Skeletal muscle satellite cell (primary cell): Measurements from ENCODE around the gene PFDN5.
A peak's percentile ranks its signal among the peaks of the same experiment; 100 is the strongest.

Experiments used
- H3K27me3 ChIP-seq: 2 replicates; pipeline ENCODE4 v1.7.0; 2013; ENCODE audit warnings: low read length; ENCODE audit not compliant: control insufficient read depth, insufficient read depth
- H3K36me3 ChIP-seq: 2 replicates; pipeline ENCODE4 v1.7.0; 2013; ENCODE audit warnings: mild to moderate bottlenecking, control low read depth, low read length; ENCODE audit not compliant: insufficient read depth
- H3K4me1 ChIP-seq: 2 replicates; pipeline ENCODE4 v1.7.0; 2013; ENCODE audit warnings: low read length; ENCODE audit not compliant: control insufficient read depth, insufficient read depth
- H3K4me2 ChIP-seq: 2 replicates; pipeline ENCODE4 v1.7.0; 2013; ENCODE audit warnings: mild to moderate bottlenecking, low read length
- H3K4me3 ChIP-seq: 2 replicates; pipeline ENCODE4 v1.7.0; 2013; ENCODE audit warnings: low read length
- H3K9ac ChIP-seq: 2 replicates; pipeline ENCODE4 v1.7.0; 2013; ENCODE audit warnings: mild to moderate bottlenecking, low read depth, low read length, moderate library complexity
- H3K9me3 ChIP-seq: replicated peaks from 2 replicates; pipeline ENCODE4 v1.7.0; 2013; ENCODE audit warnings: mild to moderate bottlenecking, control low read depth, low read length

Gene PFDN5

GRCh38 chr12:53267999-53268629 lies 27.2 kb upstream of the PFDN5 start, which contains the start of gene ESPL1:
Gene ESPL1 (plus strand): TSS chr12:53268299. CDS start chr12:53268767, 468 bp downstream.
- Histone ChIP-seq H3K9me3 (no peaks in the 10 kb centered on the region), H3K27me3 (no peaks in the 10 kb centered on the region), H3K4me1 (peaks cover 27% of the 10 kb centered on the region), H3K4me3 (peak within 1 kb of the TSS; percentile 92), H3K9ac (peak within 1 kb of the TSS; percentile 75), H3K36me3 (no peaks in the 10 kb centered on the region), H3K4me2 (peak within 1 kb of the TSS; percentile 88)

DNA sequence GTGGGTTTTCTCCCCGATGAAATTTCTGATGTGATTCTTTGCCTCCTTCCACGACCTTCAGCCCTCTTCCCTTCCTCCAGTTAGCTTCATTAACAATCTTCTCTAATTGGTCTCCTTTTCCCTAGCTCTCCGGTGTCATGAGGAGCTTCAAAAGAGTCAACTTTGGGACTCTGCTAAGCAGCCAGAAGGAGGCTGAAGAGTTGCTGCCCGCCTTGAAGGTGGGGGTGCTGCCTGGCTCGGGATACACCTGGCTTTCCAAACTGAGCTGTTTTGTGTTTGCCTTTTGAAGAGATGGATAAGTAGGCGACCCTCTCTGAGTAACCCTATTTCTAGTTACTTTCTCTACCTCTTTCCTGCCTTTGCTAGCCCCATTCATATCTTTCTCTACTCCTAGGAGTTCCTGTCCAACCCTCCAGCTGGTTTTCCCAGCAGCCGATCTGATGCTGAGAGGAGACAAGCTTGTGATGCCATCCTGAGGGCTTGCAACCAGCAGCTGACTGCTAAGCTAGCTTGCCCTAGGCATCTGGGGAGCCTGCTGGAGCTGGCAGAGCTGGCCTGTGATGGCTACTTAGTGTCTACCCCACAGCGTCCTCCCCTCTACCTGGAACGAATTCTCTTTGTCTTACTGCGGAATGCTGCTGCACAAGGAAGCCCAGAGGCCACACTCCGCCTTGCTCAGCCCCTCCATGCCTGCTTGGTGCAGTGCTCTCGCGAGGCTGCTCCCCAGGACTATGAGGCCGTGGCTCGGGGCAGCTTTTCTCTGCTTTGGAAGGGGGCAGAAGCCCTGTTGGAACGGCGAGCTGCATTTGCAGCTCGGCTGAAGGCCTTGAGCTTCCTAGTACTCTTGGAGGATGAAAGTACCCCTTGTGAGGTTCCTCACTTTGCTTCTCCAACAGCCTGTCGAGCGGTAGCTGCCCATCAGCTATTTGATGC lies 26.4 kb upstream of the PFDN5 start:
- peak overlapping the region; percentile 75 for H3K9ac ChIP-seq
- no peaks in the 10 kb centered on the region for H3K27me3 ChIP-seq
- no peaks in the 10 kb centered on the region for H3K9me3 ChIP-seq
- peaks cover 27% of the 10 kb centered on the region for H3K4me1 ChIP-seq
- peak overlapping the region; percentile 92 for H3K4me3 ChIP-seq
- no peaks in the 10 kb centered on the region for H3K36me3 ChIP-seq
- peak overlapping the region; percentile 88 for H3K4me2 ChIP-seq

DNA sequence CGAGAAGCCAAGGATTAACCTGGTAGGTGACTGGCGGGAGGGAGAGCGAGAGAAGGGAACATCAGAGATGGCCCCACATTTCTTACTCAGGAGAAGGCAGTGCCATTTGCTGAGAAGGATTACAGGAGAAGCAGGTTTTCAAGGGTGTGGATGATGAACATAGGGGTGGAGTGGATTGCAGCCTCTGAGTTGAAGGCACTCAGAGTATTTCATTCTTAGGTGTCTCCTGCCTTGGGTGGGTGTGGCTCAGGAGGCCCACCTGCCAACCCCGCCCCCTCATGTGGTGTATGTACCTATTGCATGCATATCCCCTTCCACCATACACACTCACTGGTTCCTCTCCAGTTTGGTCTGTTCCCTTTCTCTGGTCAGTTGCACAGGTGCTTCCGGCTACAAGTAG lies 20.9 kb upstream of the PFDN5 start:
- H3K4me3 ChIP-seq, result no peak overlapping the region
- H3K27me3 ChIP-seq, result no peaks in the 10 kb centered on the region
- no peak overlapping the region for H3K9ac ChIP-seq
- no peaks in the 10 kb centered on the region for H3K9me3 ChIP-seq
- H3K36me3 ChIP-seq, result peaks cover 19% of the 10 kb centered on the region
- no peak overlapping the region for H3K4me2 ChIP-seq
- peaks cover 11% of the 10 kb centered on the region for H3K4me1 ChIP-seq

DNA sequence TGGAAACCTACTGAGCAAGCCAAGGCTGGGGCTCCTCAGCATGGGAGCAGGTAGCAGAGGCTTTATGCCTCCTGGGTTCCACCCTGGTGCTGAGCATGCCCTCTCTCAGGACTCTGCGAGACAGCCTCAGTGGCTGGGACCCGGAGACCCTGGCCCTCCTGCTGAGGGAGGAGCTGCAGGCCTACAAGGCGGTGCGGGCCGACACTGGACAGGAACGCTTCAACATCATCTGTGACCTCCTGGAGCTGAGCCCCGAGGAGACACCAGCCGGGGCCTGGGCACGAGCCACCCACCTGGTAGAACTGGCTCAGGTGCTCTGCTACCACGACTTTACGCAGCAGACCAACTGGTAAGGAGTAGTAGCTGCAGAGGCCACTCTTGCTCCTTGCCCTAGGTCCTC lies 18.8 kb upstream of the PFDN5 start:
- Histone ChIP-seq H3K9ac (no peak overlapping the region), H3K4me1 (no peaks in the 10 kb centered on the region), H3K36me3 (peaks cover 30% of the 10 kb centered on the region), H3K9me3 (no peaks in the 10 kb centered on the region), H3K27me3 (no peaks in the 10 kb centered on the region), H3K4me2 (no peak overlapping the region), H3K4me3 (no peak overlapping the region)

DNA sequence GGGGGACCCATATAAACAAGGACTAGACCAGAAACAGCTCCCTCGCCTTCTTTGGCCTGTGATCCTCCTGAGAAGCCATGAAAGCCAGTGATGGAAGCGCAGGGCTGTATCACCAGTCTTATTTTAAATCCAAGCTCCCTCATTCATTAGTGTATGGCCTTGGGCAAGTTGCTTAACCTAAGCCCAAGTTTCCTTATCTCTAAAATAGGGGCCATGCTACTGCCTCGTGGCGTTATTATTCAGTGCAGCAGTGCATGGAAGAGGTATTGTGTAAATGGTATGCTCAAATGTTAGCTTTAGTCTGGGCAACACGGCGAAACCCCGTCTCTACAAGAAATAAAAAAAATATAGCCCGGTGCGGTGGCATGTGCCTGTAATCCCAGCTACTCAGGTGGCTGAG lies 17.4 kb upstream of the PFDN5 start:
- Histone ChIP-seq H3K27me3 (no peaks in the 10 kb centered on the region), H3K4me2 (no peak overlapping the region), H3K36me3 (peaks cover 42% of the 10 kb centered on the region)

DNA sequence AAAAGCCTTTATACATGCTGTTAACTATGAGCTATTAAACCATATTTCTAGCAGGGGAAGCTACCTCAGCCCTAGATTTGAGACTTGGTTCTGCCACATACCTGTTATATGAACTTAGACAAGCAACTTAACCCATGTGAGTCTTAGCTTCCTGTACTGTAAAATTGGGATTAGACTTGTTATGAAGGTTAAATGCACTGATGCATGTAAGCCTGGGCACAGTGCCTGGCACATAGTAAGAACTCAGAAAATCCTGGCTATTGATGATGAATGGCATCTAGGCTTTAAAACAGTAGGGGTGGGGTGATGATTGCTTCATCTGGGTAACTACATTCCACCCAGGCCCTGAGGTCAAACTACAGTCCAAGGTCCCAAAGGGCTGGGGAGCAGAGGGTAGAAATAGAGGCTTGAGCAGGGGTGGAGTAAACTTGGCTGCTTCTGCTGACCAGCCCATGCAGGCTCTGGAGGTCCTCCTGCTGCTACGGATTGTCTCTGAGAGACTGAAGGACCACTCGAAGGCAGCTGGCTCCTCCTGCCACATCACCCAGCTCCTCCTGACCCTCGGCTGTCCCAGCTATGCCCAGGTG lies 16.0 kb upstream of the PFDN5 start:
- Histone ChIP-seq H3K4me1 (no peaks in the 10 kb centered on the region), H3K4me3 (no peak overlapping the region), H3K9me3 (no peaks in the 10 kb centered on the region), H3K9ac (no peak overlapping the region), H3K27me3 (no peaks in the 10 kb centered on the region), H3K36me3 (peaks cover 47% of the 10 kb centered on the region), H3K4me2 (no peak overlapping the region)

More for the DNA sequence above, 17.4 kb upstream of the PFDN5 start:
- Histone ChIP-seq H3K9me3 (no peaks in the 10 kb centered on the region), H3K4me3 (no peak overlapping the region), H3K4me1 (no peaks in the 10 kb centered on the region), H3K9ac (no peak overlapping the region)

DNA sequence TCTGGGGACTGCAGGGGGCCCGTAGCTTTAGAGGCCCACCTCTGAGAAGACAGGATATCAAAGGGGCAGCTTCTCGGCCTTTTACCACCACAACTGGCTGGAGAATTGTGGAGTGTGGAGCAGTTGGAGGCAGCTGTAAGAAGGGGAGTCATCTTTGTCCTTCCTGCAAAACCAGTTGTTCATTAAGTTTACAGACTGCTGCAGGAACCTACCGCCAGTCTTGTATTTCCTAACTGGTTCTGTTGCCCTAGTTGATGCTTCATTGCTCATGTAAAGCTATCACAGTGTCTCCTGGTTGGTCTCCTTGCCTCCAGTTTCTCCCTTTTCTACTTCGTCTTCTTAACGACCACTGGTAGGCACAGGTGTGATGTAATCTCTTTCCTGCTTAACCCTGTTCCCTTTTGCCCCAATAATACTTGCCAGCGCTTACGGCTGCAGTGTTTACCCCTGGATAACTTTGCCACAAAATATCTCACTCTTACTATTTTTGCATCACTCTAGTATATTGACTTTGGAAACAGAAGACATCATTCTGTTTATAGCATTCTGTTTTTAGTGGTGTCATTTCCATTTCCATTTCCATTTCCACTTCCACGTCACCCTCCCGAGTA lies 15.3 kb upstream of the PFDN5 start:
- Histone ChIP-seq H3K4me3 (no peak overlapping the region), H3K27me3 (no peaks in the 10 kb centered on the region), H3K9me3 (no peaks in the 10 kb centered on the region), H3K36me3 (peaks cover 47% of the 10 kb centered on the region), H3K4me1 (no peaks in the 10 kb centered on the region), H3K9ac (no peak overlapping the region), H3K4me2 (no peak overlapping the region)

DNA sequence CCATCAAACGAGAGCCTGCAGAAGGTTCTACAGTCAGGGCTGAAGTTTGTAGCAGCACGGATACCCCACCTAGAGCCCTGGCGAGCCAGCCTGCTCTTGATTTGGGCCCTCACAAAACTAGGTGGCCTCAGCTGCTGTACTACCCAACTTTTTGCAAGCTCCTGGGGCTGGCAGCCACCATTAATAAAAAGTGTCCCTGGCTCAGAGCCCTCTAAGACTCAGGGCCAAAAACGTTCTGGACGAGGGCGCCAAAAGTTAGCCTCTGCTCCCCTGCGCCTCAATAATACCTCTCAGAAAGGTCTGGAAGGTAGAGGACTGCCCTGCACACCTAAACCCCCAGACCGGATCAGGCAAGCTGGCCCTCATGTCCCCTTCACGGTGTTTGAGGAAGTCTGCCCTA lies 8.9 kb upstream of the PFDN5 start:
- no peak overlapping the region for H3K9ac ChIP-seq
- no peaks in the 10 kb centered on the region for H3K27me3 ChIP-seq
- H3K9me3 ChIP-seq, result no peaks in the 10 kb centered on the region
- peaks cover 33% of the 10 kb centered on the region for H3K4me1 ChIP-seq
- H3K4me2 ChIP-seq, result no peak overlapping the region
- no peak overlapping the region for H3K4me3 ChIP-seq
- peaks cover 22% of the 10 kb centered on the region for H3K36me3 ChIP-seq

DNA sequence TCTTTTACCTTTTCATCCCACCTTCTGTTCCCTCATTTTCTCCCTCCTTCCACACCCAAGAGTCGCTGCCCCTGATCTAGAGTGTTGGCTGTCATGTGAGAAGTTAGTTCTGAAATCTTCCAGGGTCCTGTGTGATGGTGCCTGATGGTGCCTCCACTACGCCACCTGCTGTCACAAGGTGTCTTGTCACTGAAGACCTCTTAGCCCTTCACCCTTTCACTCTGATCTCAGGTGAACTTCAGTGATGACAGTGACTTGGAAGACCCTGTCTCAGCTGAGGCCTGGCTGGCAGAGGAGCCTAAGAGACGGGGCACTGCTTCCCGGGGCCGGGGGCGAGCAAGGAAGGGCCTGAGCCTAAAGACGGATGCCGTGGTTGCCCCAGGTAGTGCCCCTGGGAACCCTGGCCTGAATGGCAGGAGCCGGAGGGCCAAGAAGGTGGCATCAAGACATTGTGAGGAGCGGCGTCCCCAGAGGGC lies 7.6 kb upstream of the PFDN5 start:
- peaks cover 33% of the 10 kb centered on the region for H3K4me1 ChIP-seq
- H3K36me3 ChIP-seq, result peaks cover 17% of the 10 kb centered on the region
- H3K4me2 ChIP-seq, result no peak overlapping the region
- no peaks in the 10 kb centered on the region for H3K27me3 ChIP-seq
- H3K9ac ChIP-seq, result no peak overlapping the region
- H3K9me3 ChIP-seq, result no peaks in the 10 kb centered on the region
- H3K4me3 ChIP-seq, result no peak overlapping the region

DNA sequence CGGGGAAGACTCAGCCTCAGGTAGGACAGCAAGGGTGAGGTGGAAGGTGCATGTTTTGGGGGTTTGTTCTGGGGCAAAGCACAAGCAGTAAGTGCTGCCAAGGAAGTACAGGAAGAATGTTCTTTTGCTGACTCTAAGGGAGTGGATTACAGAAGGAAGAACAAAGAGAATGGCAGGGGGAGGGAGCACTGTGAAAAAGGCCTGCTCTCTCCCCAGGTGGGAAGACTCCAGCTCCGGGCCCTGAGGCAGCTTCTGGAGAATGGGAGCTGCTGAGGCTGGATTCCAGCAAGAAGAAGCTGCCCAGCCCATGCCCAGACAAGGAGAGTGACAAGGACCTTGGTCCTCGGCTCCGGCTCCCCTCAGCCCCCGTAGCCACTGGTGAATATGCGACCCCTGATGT lies 7.0 kb upstream of the PFDN5 start:
- Histone ChIP-seq H3K27me3 (no peaks in the 10 kb centered on the region), H3K4me1 (peaks cover 33% of the 10 kb centered on the region), H3K4me3 (no peak overlapping the region), H3K36me3 (peaks cover 12% of the 10 kb centered on the region), H3K4me2 (no peak overlapping the region), H3K9me3 (no peaks in the 10 kb centered on the region), H3K9ac (no peak overlapping the region)

DNA sequence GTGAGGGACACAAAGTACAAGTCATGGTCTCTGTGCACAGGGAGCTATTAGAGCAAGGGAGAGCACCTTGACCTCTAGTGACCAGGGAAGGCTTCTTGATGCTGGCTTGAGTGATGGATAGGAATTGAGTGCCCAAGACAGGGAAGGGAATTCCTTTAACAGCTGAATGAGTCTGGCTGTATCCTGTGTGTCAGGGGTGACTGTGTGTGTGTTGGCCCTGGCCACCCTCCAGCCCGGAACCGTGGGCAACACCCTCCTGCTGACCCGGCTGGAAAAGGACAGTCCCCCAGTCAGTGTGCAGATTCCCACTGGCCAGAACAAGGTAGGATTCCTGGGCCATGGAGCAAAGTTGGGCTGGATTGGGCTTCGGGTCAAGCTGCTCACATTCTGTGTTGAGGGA lies 5.5 kb upstream of the PFDN5 start:
- H3K4me1 ChIP-seq, result peaks cover 35% of the 10 kb centered on the region
- no peaks in the 10 kb centered on the region for H3K9me3 ChIP-seq
- peaks cover 14% of the 10 kb centered on the region for H3K36me3 ChIP-seq
- peak overlapping the region; percentile 12 for H3K4me3 ChIP-seq
- H3K9ac ChIP-seq, result peak overlapping the region; percentile 27
- no peaks in the 10 kb centered on the region for H3K27me3 ChIP-seq
- H3K4me2 ChIP-seq, result peak overlapping the region; percentile 32
